GM23338 (cell line): ENCODE results near the gene SEMA6D. TPM values are rescaled to one million over a fixed set of nuclear protein-coding genes. Genes with fewer than 3 reads are reported as not detected.

Experiments used
- ATAC-seq: fragments of 200-7000 bp; cut with Tn5 transposase; 3 replicates; pipeline ENCODE4 v1.9.1; 2020
- DNase-seq: peaks from one replicate; pipeline ENCODE4 v3.0.0-alpha.2; 2015; ENCODE audit warnings: low spot score
- H2AFZ ChIP-seq: fragments of 200-600 bp; sonication (generic); 2 replicates; pipeline ENCODE4 v1.8.0; 2016; ENCODE audit warnings: antibody characterized with exemption, mild to moderate bottlenecking, moderate library complexity
- H3F3A ChIP-seq: fragments of 200-600 bp; sonication (generic); replicated peaks from 2 replicates; pipeline ENCODE4 v1.8.0; 2017; ENCODE audit warnings: antibody characterized with exemption, mixed run types, low read depth
- H3K27ac ChIP-seq: fragments of 200-600 bp; sonication (generic); 2 replicates; pipeline ENCODE4 v1.6.1; 2016; ENCODE audit warnings: low read depth
- H3K27me3 ChIP-seq: fragments of 200-600 bp; sonication (generic); 2 replicates; pipeline ENCODE4 v1.8.0; 2016; ENCODE audit warnings: mild to moderate bottlenecking, mixed run types, moderate library complexity; ENCODE audit not compliant: insufficient read depth
- H3K36me3 ChIP-seq: fragments of 200-600 bp; sonication (generic); 2 replicates; pipeline ENCODE4 v1.8.0; 2016; ENCODE audit warnings: mild to moderate bottlenecking; ENCODE audit not compliant: insufficient read depth
- H3K4me1 ChIP-seq: fragments of 200-600 bp; sonication (generic); 2 replicates; pipeline ENCODE4 v1.8.0; 2016; ENCODE audit warnings: mild to moderate bottlenecking, moderate library complexity; ENCODE audit not compliant: insufficient read depth
- H3K4me2 ChIP-seq: fragments of 200-600 bp; sonication (generic); 2 replicates; pipeline ENCODE4 v1.7.1; 2017; ENCODE audit warnings: mixed run types
- H3K4me3 ChIP-seq: fragments of 200-600 bp; sonication (generic); 2 replicates; pipeline ENCODE4 v1.6.1; 2016; ENCODE audit warnings: mixed run types
- H3K79me2 ChIP-seq: fragments of 200-600 bp; sonication (generic); replicated peaks from 2 replicates; pipeline ENCODE4 v1.8.0; 2017; ENCODE audit warnings: mild to moderate bottlenecking; ENCODE audit not compliant: insufficient read depth
- H3K9me2 ChIP-seq: fragments of 200-600 bp; sonication (generic); 2 replicates; pipeline ENCODE4 v1.8.0; 2017; ENCODE audit not compliant: insufficient read depth
- H4K20me1 ChIP-seq: fragments of 200-600 bp; sonication (generic); replicated peaks from 2 replicates; pipeline ENCODE4 v1.8.0; 2017; ENCODE audit warnings: mild to moderate bottlenecking; ENCODE audit not compliant: insufficient read depth
- H3K27ac Mint-ChIP-seq: 2 replicates; pipeline ENCODE4 v1.8.0; 2020; ENCODE audit warnings: inconsistent platforms, mild to moderate bottlenecking, moderate library complexity, mixed read lengths
- H3K27me3 Mint-ChIP-seq: 3 replicates; pipeline ENCODE4 v1.8.0; 2022; ENCODE audit warnings: low read depth, mild to moderate bottlenecking, moderate library complexity, mixed read lengths, inconsistent platforms; ENCODE audit not compliant: insufficient read depth, poor library complexity
- H3K36me3 Mint-ChIP-seq: 3 replicates; pipeline ENCODE4 v1.8.0; 2021; ENCODE audit warnings: low read depth, mild to moderate bottlenecking, inconsistent platforms, moderate library complexity, mixed read lengths
- H3K4me1 Mint-ChIP-seq: 3 replicates; pipeline ENCODE4 v1.8.0; 2020; ENCODE audit warnings: mild to moderate bottlenecking, inconsistent platforms, mixed read lengths
- H3K4me3 Mint-ChIP-seq: 3 replicates; pipeline ENCODE4 v1.8.0; 2021; ENCODE audit warnings: moderate library complexity, mild to moderate bottlenecking, inconsistent platforms, mixed read lengths
- H3K9me3 Mint-ChIP-seq: 3 replicates; pipeline ENCODE4 v1.8.0; 2020; ENCODE audit warnings: moderate library complexity, mild to moderate bottlenecking, inconsistent platforms, mixed read lengths
- CREB1 ChIP-seq: fragments of 250-450 bp; sonication (Bioruptor Pico); IDR thresholded peaks from 2 replicates; pipeline ENCODE4 v1.5.0; 2020; ENCODE audit warnings: low read depth, mild to moderate bottlenecking, moderate library complexity
- ETS1 ChIP-seq: IDR thresholded peaks from 2 replicates; pipeline ENCODE4 v1.6.1; 2016; ENCODE audit warnings: antibody characterized with exemption
- EZH2 ChIP-seq: fragments of 200-600 bp; sonication (generic); IDR thresholded peaks from one replicate; pipeline ENCODE4 v1.8.0; 2017; ENCODE audit warnings: antibody characterized with exemption, mild to moderate bottlenecking, low read depth; ENCODE audit not compliant: unreplicated experiment
- EZH2phosphoT487 ChIP-seq: fragments of 200-600 bp; sonication (generic); IDR thresholded peaks from one replicate; pipeline ENCODE4 v1.8.1; 2018; ENCODE audit warnings: antibody characterized with exemption; ENCODE audit not compliant: unreplicated experiment
- JUNB ChIP-seq: IDR thresholded peaks from one replicate; pipeline ENCODE4 v1.6.1; 2016; ENCODE audit warnings: antibody characterized with exemption; ENCODE audit not compliant: unreplicated experiment
- NANOG ChIP-seq: IDR thresholded peaks from 2 replicates; pipeline ENCODE4 v1.6.1; 2016; ENCODE audit warnings: antibody characterized with exemption, borderline replicate concordance
- POLR2AphosphoS5 ChIP-seq: IDR thresholded peaks from 2 replicates; pipeline ENCODE4 v1.6.1; 2016; ENCODE audit warnings: antibody characterized with exemption, low read depth
- REST ChIP-seq: IDR thresholded peaks from one replicate; pipeline ENCODE4 v1.6.1; 2018; ENCODE audit warnings: antibody characterized with exemption; ENCODE audit not compliant: unreplicated experiment
- STAT1 ChIP-seq: IDR thresholded peaks from one replicate; pipeline ENCODE4 v1.6.1; 2016; ENCODE audit warnings: antibody characterized with exemption; ENCODE audit not compliant: unreplicated experiment
- ZNF114 ChIP-seq: fragments of 250-450 bp; sonication (Bioruptor Pico); IDR thresholded peaks from 2 replicates; pipeline ENCODE4 v1.5.0; 2020; ENCODE audit warnings: mild to moderate bottlenecking, moderate library complexity
- ZNF331 ChIP-seq: fragments of 250-450 bp; sonication (Bioruptor Pico); IDR thresholded peaks from 2 replicates; pipeline ENCODE4 v1.5.0; 2020; ENCODE audit warnings: low read depth, mild to moderate bottlenecking, moderate library complexity
- polyA plus RNA-seq: library from polyadenylated mRNA; unstranded; fragments of >200 nt; fragmentation: Nextera tagmentation; extraction: Ambion mirVana; gene quantifications from 2 replicates; pipeline ENCODE4 v1.2.1, GENCODE V29; 2016
- total RNA-seq: library from RNA; depleted of rRNA; stranded (reverse); fragments of >200 nt; shearing (Covaris generic); gene quantifications from 2 replicates; pipeline ENCODE4 v1.2.3, GENCODE V29; 2014
- TF ChIP-seq, protein P1 (sequence below), 2 experiments: fragments of 200-600 bp in 1 of 2; sonication (generic) in 1 of 2; conservative IDR thresholded peaks; 2 replicates each; pipeline versions ENCODE4 v1.5.1 to v1.6.1; 2016 to 2017; ENCODE audit warnings: antibody characterized with exemption in 2 of 2, low read depth in 2 of 2, mild to moderate bottlenecking in 2 of 2, moderate library complexity in 1 of 2
- TF ChIP-seq, protein P2 (sequence below): fragments of 250-450 bp; sonication (Bioruptor Pico); IDR thresholded peaks from 2 replicates; pipeline ENCODE4 v1.5.0; 2020; ENCODE audit warnings: mild to moderate bottlenecking, moderate library complexity

Gene SEMA6D
- total and polyA plus RNA-seq, 2 experiments from 2014 or later, result 0.37 to 0.97 TPM

GRCh38 chr15:47762621-47763020 is 45.3 kb downstream of the SEMA6D start:
- Histone ChIP-seq H3F3A (no peaks in the 10 kb centered on the region), H3K4me2 (no peak overlapping the region), H4K20me1 (no peaks in the 10 kb centered on the region), H3K4me3 (no peak overlapping the region), H3K4me1 (no peaks in the 10 kb centered on the region), H2AFZ (no peak overlapping the region), H3K36me3 (no peaks in the 10 kb centered on the region), H3K27ac (no peak overlapping the region), H3K9me2 (peaks cover 5% of the 10 kb centered on the region; the same call in 1 of the 2 replicates), H3K27me3 (no peaks in the 10 kb centered on the region), H3K79me2 (no peaks in the 10 kb centered on the region)
- Mint-ChIP-seq H3K4me3 (no peak overlapping the region), H3K9me3 (no peaks in the 10 kb centered on the region), H3K36me3 (no peaks in the 10 kb centered on the region), H3K27me3 (peaks cover 4% of the 10 kb centered on the region), H3K4me1 (peaks cover 3% of the 10 kb centered on the region; the same call in 2 of the 3 replicates), H3K27ac (no peak overlapping the region)
- ATAC-seq (no peak), DNase-seq (no peak)
- TF ChIP-seq EZH2 (no peak), POLR2AphosphoS5 (no peak), ZNF331 (CRISPR knock-in tag) (no peak), NANOG (no peak), JUNB (no peak), REST (no peak), ZNF114 (CRISPR knock-in tag) (no peak), EZH2phosphoT487 (no peak), CREB1 (CRISPR knock-in tag) (no peak), STAT1 (no peak), ETS1 (no peak)
- TF ChIP-seq, protein P1, sequence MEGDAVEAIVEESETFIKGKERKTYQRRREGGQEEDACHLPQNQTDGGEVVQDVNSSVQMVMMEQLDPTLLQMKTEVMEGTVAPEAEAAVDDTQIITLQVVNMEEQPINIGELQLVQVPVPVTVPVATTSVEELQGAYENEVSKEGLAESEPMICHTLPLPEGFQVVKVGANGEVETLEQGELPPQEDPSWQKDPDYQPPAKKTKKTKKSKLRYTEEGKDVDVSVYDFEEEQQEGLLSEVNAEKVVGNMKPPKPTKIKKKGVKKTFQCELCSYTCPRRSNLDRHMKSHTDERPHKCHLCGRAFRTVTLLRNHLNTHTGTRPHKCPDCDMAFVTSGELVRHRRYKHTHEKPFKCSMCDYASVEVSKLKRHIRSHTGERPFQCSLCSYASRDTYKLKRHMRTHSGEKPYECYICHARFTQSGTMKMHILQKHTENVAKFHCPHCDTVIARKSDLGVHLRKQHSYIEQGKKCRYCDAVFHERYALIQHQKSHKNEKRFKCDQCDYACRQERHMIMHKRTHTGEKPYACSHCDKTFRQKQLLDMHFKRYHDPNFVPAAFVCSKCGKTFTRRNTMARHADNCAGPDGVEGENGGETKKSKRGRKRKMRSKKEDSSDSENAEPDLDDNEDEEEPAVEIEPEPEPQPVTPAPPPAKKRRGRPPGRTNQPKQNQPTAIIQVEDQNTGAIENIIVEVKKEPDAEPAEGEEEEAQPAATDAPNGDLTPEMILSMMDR (conservative IDR thresholded peaks at IDR 0.05; ENCODE audit: low read depth in 2 of 2), result no peak
- TF ChIP-seq, protein P2, sequence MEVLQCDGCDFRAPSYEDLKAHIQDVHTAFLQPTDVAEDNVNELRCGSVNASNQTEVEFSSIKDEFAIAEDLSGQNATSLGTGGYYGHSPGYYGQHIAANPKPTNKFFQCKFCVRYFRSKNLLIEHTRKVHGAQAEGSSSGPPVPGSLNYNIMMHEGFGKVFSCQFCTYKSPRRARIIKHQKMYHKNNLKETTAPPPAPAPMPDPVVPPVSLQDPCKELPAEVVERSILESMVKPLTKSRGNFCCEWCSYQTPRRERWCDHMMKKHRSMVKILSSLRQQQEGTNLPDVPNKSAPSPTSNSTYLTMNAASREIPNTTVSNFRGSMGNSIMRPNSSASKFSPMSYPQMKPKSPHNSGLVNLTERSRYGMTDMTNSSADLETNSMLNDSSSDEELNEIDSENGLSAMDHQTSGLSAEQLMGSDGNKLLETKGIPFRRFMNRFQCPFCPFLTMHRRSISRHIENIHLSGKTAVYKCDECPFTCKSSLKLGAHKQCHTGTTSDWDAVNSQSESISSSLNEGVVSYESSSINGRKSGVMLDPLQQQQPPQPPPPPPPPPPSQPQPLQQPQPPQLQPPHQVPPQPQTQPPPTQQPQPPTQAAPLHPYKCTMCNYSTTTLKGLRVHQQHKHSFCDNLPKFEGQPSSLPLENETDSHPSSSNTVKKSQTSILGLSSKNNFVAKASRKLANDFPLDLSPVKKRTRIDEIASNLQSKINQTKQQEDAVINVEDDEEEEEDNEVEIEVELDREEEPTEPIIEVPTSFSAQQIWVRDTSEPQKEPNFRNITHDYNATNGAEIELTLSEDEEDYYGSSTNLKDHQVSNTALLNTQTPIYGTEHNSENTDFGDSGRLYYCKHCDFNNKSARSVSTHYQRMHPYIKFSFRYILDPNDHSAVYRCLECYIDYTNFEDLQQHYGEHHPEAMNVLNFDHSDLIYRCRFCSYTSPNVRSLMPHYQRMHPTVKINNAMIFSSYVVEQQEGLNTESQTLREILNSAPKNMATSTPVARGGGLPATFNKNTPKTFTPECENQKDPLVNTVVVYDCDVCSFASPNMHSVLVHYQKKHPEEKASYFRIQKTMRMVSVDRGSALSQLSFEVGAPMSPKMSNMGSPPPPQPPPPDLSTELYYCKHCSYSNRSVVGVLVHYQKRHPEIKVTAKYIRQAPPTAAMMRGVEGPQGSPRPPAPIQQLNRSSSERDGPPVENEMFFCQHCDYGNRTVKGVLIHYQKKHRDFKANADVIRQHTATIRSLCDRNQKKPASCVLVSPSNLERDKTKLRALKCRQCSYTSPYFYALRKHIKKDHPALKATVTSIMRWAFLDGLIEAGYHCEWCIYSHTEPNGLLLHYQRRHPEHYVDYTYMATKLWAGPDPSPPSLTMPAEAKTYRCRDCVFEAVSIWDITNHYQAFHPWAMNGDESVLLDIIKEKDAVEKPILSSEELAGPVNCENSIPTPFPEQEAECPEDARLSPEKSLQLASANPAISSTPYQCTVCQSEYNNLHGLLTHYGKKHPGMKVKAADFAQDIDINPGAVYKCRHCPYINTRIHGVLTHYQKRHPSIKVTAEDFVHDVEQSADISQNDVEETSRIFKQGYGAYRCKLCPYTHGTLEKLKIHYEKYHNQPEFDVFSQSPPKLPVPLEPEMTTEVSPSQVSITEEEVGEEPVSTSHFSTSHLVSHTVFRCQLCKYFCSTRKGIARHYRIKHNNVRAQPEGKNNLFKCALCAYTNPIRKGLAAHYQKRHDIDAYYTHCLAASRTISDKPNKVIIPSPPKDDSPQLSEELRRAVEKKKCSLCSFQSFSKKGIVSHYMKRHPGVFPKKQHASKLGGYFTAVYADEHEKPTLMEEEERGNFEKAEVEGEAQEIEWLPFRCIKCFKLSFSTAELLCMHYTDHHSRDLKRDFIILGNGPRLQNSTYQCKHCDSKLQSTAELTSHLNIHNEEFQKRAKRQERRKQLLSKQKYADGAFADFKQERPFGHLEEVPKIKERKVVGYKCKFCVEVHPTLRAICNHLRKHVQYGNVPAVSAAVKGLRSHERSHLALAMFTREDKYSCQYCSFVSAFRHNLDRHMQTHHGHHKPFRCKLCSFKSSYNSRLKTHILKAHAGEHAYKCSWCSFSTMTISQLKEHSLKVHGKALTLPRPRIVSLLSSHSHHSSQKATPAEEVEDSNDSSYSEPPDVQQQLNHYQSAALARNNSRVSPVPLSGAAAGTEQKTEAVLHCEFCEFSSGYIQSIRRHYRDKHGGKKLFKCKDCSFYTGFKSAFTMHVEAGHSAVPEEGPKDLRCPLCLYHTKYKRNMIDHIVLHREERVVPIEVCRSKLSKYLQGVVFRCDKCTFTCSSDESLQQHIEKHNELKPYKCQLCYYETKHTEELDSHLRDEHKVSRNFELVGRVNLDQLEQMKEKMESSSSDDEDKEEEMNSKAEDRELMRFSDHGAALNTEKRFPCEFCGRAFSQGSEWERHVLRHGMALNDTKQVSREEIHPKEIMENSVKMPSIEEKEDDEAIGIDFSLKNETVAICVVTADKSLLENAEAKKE (CRISPR knock-in tag), result no peak
